ENCODE results near the gene VPS37B.

VPS37B gene

GRCh38 chr12:122902854-122903692 is 7.1 kb upstream of the VPS37B start:
- H3K9me3 ChIP-seq (ENCODE audit: control insufficient read depth, insufficient read depth, low read depth, low read length), result no peaks in the 10 kb centered on the region
- no peak overlapping the region for H3K27ac ChIP-seq (ENCODE audit: extremely low read depth, low read depth, low read length)
- CTCF ChIA-PET, result no interaction called here
- POLR2A ChIA-PET, result no interaction called here
- no peak overlapping the region for H3K4me3 ChIP-seq (ENCODE audit: low read depth, low read length)
- no peaks in the 10 kb centered on the region for H3K36me3 ChIP-seq (ENCODE audit: control insufficient read depth in 2 of 2, insufficient read depth in 1 of 2, low read length in 2 of 2)
- no peaks in the 10 kb centered on the region for H3K4me1 ChIP-seq (ENCODE audit: control insufficient read depth, insufficient read depth, low read length)
- TF ChIP-seq REPIN1 (tag by site-specific recombination; IDR thresholded peaks at IDR 0.05; ENCODE audit: low read depth) (no peak), GFI1B (tag by site-specific recombination; IDR thresholded peaks at IDR 0.05) (no peak), ZNF560 (tag by site-specific recombination; IDR thresholded peaks at IDR 0.05; ENCODE audit: borderline replicate concordance) (no peak), PRDM2 (tag by site-specific recombination; IDR thresholded peaks at IDR 0.05; ENCODE audit: borderline replicate concordance) (no peak), ZEB2 (tag by site-specific recombination; IDR thresholded peaks at IDR 0.05) (no peak), SCRT2 (tag by site-specific recombination; IDR thresholded peaks at IDR 0.05) (peak; percentile 94), YY2 (tag by site-specific recombination; IDR thresholded peaks at IDR 0.05) (no peak), SCRT1 (tag by site-specific recombination; IDR thresholded peaks at IDR 0.05; ENCODE audit: borderline replicate concordance) (peak; percentile 94)

- TF ChIP-seq ZNF677 (tag by site-specific recombination; IDR thresholded peaks at IDR 0.05), result no peak
- no peak for TF ChIP-seq SP3 (tag by site-specific recombination; IDR thresholded peaks at IDR 0.05)
- TF ChIP-seq, protein P1, sequence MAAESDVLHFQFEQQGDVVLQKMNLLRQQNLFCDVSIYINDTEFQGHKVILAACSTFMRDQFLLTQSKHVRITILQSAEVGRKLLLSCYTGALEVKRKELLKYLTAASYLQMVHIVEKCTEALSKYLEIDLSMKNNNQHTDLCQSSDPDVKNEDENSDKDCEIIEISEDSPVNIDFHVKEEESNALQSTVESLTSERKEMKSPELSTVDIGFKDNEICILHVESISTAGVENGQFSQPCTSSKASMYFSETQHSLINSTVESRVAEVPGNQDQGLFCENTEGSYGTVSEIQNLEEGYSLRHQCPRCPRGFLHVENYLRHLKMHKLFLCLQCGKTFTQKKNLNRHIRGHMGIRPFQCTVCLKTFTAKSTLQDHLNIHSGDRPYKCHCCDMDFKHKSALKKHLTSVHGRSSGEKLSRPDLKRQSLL (tag by site-specific recombination; IDR thresholded peaks at IDR 0.05), result no peak
- no peak for TF ChIP-seq ZNF366 (tag by site-specific recombination; conservative IDR thresholded peaks at IDR 0.05)
- TF ChIP-seq ZNF510 (tag by site-specific recombination; IDR thresholded peaks at IDR 0.05; ENCODE audit: insufficient replicate concordance), result no peak
- no peak for TF ChIP-seq ZNF600 (tag by site-specific recombination; IDR thresholded peaks at IDR 0.05)
- TF ChIP-seq ZNF558 (tag by site-specific recombination; IDR thresholded peaks at IDR 0.05), result no peak
- TF ChIP-seq IKZF3 (tag by site-specific recombination; IDR thresholded peaks at IDR 0.05), result no peak
- TF ChIP-seq PATZ1 (tag by site-specific recombination; IDR thresholded peaks at IDR 0.05), result no peak
- TF ChIP-seq HIC1 (tag by site-specific recombination; IDR thresholded peaks at IDR 0.05), result no peak
- no peak for TF ChIP-seq ZNF48 (tag by site-specific recombination; IDR thresholded peaks at IDR 0.05)
- no peak for TF ChIP-seq KLF9 (tag by site-specific recombination; IDR thresholded peaks at IDR 0.05; ENCODE audit: low read depth)
- no peak for TF ChIP-seq ZNF146 (tag by site-specific recombination; IDR thresholded peaks at IDR 0.05)
- no peak overlapping the region for H3K4me3 ChIP-seq (ENCODE audit: low read depth, low read length)
- H3K4me1 ChIP-seq (ENCODE audit: control insufficient read depth, insufficient read depth, low read length), result 0 out of 2 replicates have a peak, but pooled peaks cover under 1% of the 10 kb centered on the region
- no peaks in the 10 kb centered on the region for H3K9me3 ChIP-seq (ENCODE audit: control insufficient read depth, insufficient read depth, low read depth, low read length)
- POLR2A ChIA-PET, result no interaction called here
- H3K27ac ChIP-seq (ENCODE audit: extremely low read depth, low read depth, low read length), result no peak overlapping the region
- CTCF ChIA-PET, result interaction anchor here (0.6 kb wide), 1 partner anchor 341 kb away, joined by 3 read pairs; no protein-coding TSS in a partner anchor
- no peaks in the 10 kb centered on the region for H3K36me3 ChIP-seq (ENCODE audit: control insufficient read depth in 2 of 2, insufficient read depth in 1 of 2, low read length in 2 of 2)
Observed at GRCh38 chr12:122899887-122900286, 4.0 kb upstream of the VPS37B start.

Measured in HEK293 (cell line).